H1 (cell line): ENCODE data around the gene FKBP8. TPM values are rescaled to one million over a fixed set of nuclear protein-coding genes. Genes with fewer than 3 reads are reported as not detected.

Experiments used
- CTCF ChIA-PET: fragments of 300-600 bp; sonication (Branson Sonifier 250); formaldehyde crosslinking; loops from one replicate; lab custom pipeline; 2021; ENCODE audit not compliant: partially characterized antibody; lab: Charles Lee
- POLR2A ChIA-PET: fragments of 300-600 bp; sonication (Branson Sonifier 250); formaldehyde crosslinking; loops from one replicate; lab custom pipeline; 2021; ENCODE audit warnings: inconsistent platforms; ENCODE audit not compliant: partially characterized antibody; lab: Charles Lee
- DNase-seq, 2 experiments: peaks; one replicate each; pipeline versions ENCODE4 v3.0.0 to v3.0.0-alpha.2; 2010 to 2022; ENCODE audit warnings: low spot score in 2 of 2, low read depth in 1 of 2, mixed read lengths in 1 of 2
- FAIRE-seq: peaks from 2 replicates; lab custom pipeline; 2011; peaks lifted over from hg19 to GRCh38; lab: Jason Lieb, UNC
- H2AFZ ChIP-seq: 2 replicates; pipeline ENCODE4 v1.8.1; 2012; ENCODE audit warnings: low read length, inconsistent platforms
- H2AK5ac ChIP-seq: 2 replicates; pipeline ENCODE4 v1.6.1; 2013; ENCODE audit warnings: low read depth, low read length
- H2BK120ac ChIP-seq: replicated peaks from 2 replicates; pipeline ENCODE3; 2013; ENCODE audit warnings: low read depth, low read length, inconsistent platforms
- H2BK12ac ChIP-seq: 2 replicates; pipeline ENCODE4 v1.6.1; 2013; ENCODE audit warnings: low read depth, low read length
- H2BK15ac ChIP-seq: 2 replicates; pipeline ENCODE4 v1.6.1; 2013; ENCODE audit warnings: low read length
- H2BK20ac ChIP-seq: 2 replicates; pipeline ENCODE4 v1.6.1; 2013; ENCODE audit warnings: low read length
- H2BK5ac ChIP-seq: 2 replicates; pipeline ENCODE4 v1.6.1; 2013; ENCODE audit warnings: low read depth, low read length
- H3K14ac ChIP-seq: 2 replicates; pipeline ENCODE4 v1.6.1; 2013; ENCODE audit warnings: inconsistent platforms; ENCODE audit not compliant: insufficient read length
- H3K18ac ChIP-seq: 2 replicates; pipeline ENCODE4 v1.6.1; 2013; ENCODE audit warnings: low read length; ENCODE audit errors: extremely low read depth
- H3K23ac ChIP-seq: 2 replicates; pipeline ENCODE4 v1.6.1; 2013; ENCODE audit warnings: inconsistent platforms; ENCODE audit not compliant: insufficient read length
- H3K23me2 ChIP-seq: 2 replicates; pipeline ENCODE4 v1.6.1; 2013; ENCODE audit warnings: low read depth, low read length
- H3K27ac ChIP-seq: 2 replicates; pipeline ENCODE4 v1.6.1; 2011; ENCODE audit warnings: low read depth, low read length, inconsistent platforms
- H3K27me3 ChIP-seq, 4 experiments: replicated peaks in 1 of 4; 1 replicate in 1 of 4; 2 replicates in 3 of 4; pipeline versions ENCODE4 v1.6.1 to v1.8.1; 2011 to 2013; ENCODE audit warnings: low read length in 3 of 4, mild to moderate bottlenecking in 3 of 4, inconsistent platforms in 2 of 4, mixed read lengths in 2 of 4, moderate library complexity in 1 of 4; ENCODE audit not compliant: control insufficient read depth in 3 of 4, insufficient read depth in 3 of 4; ENCODE audit errors: extremely low read depth in 1 of 4
- H3K36me3 ChIP-seq, 4 experiments: 2 replicates each; pipeline versions ENCODE4 v1.6.1 to v1.8.1; 2011 to 2013; ENCODE audit warnings: mild to moderate bottlenecking in 4 of 4, low read length in 3 of 4, moderate library complexity in 2 of 4, control low read depth in 1 of 4, inconsistent platforms in 1 of 4; ENCODE audit not compliant: insufficient read depth in 4 of 4, control insufficient read depth in 2 of 4
- H3K4ac ChIP-seq: replicated peaks from 2 replicates; pipeline ENCODE3; 2013; ENCODE audit warnings: low read length, low read depth, mixed read lengths, inconsistent platforms; ENCODE audit not compliant: insufficient read length
- H3K4me1 ChIP-seq, 4 experiments: replicated peaks in 1 of 4; 1 replicate in 1 of 4; 2 replicates in 3 of 4; pipeline versions ENCODE4 v1.6.1 to v1.8.1; 2011 to 2013; ENCODE audit warnings: low read length in 3 of 4, inconsistent platforms in 2 of 4, mixed read lengths in 1 of 4; ENCODE audit not compliant: insufficient read depth in 4 of 4, control insufficient read depth in 3 of 4
- H3K4me2 ChIP-seq, 2 experiments: 2 replicates each; pipeline versions ENCODE4 v1.6.1 to v1.8.1; 2011 to 2013; ENCODE audit warnings: low read depth in 2 of 2, low read length in 2 of 2, control low read depth in 1 of 2, inconsistent platforms in 1 of 2, mild to moderate bottlenecking in 1 of 2; ENCODE audit not compliant: insufficient read depth in 1 of 2
- H3K4me3 ChIP-seq, 4 experiments: fragments of 200-600, 300-600 bp in 1 of 4; sonication (generic), shearing (Covaris generic), sonication (Bioruptor Twin) in 1 of 4; 2 replicates each; pipeline versions ENCODE4 v1.5.1 to v1.8.1; 2011 to 2016; ENCODE audit warnings: low read length in 4 of 4, low read depth in 3 of 4, control low read depth in 2 of 4, inconsistent platforms in 2 of 4, mild to moderate bottlenecking in 2 of 4, mixed read lengths in 1 of 4, moderate library complexity in 1 of 4; ENCODE audit not compliant: insufficient read depth in 2 of 4; ENCODE audit errors: extremely low read depth in 1 of 4
- H3K56ac ChIP-seq: replicated peaks from 2 replicates; pipeline ENCODE3; 2013; ENCODE audit warnings: low read depth, mild to moderate bottlenecking, mixed read lengths, low read length, inconsistent platforms; ENCODE audit not compliant: insufficient read length
- H3K79me1 ChIP-seq: 2 replicates; pipeline ENCODE4 v1.6.1; 2013; ENCODE audit warnings: low read depth, low read length, control low read depth
- H3K79me2 ChIP-seq, 2 experiments: 2 replicates each; pipeline versions ENCODE4 v1.6.1 to v1.8.1; 2012 to 2013; ENCODE audit warnings: low read length in 2 of 2, mild to moderate bottlenecking in 2 of 2, inconsistent platforms in 1 of 2; ENCODE audit not compliant: insufficient read depth in 2 of 2, control insufficient read depth in 1 of 2
- H3K9ac ChIP-seq, 4 experiments: replicated peaks in 1 of 4; 1 replicate in 1 of 4; 2 replicates in 3 of 4; pipeline versions ENCODE4 v1.6.1 to v1.8.1; 2011 to 2013; ENCODE audit warnings: low read depth in 3 of 4, low read length in 3 of 4, control low read depth in 2 of 4, mild to moderate bottlenecking in 2 of 4, moderate library complexity in 2 of 4, inconsistent platforms in 1 of 4; ENCODE audit errors: extremely low read depth in 1 of 4
- H3K9me3 ChIP-seq, 2 experiments: 2 replicates each; pipeline versions ENCODE4 v1.6.1 to v1.8.1; 2012 to 2013; ENCODE audit warnings: mild to moderate bottlenecking in 2 of 2, moderate library complexity in 2 of 2, control low read depth in 1 of 2, inconsistent platforms in 1 of 2, low read depth in 1 of 2, low read length in 1 of 2, mixed read lengths in 1 of 2; ENCODE audit not compliant: insufficient read depth in 2 of 2
- H4K20me1 ChIP-seq, 2 experiments: replicated peaks in 1 of 2; 2 replicates each; pipeline versions ENCODE3 to v1.8.1; 2011 to 2013; ENCODE audit warnings: inconsistent platforms in 2 of 2, low read length in 2 of 2, mild to moderate bottlenecking in 1 of 2; ENCODE audit not compliant: insufficient read depth in 2 of 2, control insufficient read depth in 1 of 2
- H4K5ac ChIP-seq: 2 replicates; pipeline ENCODE4 v1.6.1; 2013; ENCODE audit warnings: low read length, low read depth, mixed read lengths, inconsistent platforms; ENCODE audit not compliant: insufficient read length
- H4K8ac ChIP-seq: 2 replicates; pipeline ENCODE4 v1.8.0; 2013; ENCODE audit warnings: mild to moderate bottlenecking, moderate library complexity, low read length, inconsistent platforms; ENCODE audit not compliant: insufficient read depth; ENCODE audit errors: extremely low read depth
- H4K91ac ChIP-seq: replicated peaks from 2 replicates; pipeline ENCODE3; 2013; ENCODE audit warnings: low read length, mixed read lengths, inconsistent platforms; ENCODE audit not compliant: insufficient read length
- JUND ChIP-seq: IDR thresholded peaks from 2 replicates; pipeline ENCODE4 v1.6.1; 2011; ENCODE audit warnings: mild to moderate bottlenecking, improper control_type of control experiment, low read length
- RBBP5 ChIP-seq: IDR thresholded peaks from 2 replicates; pipeline ENCODE4 v1.7.1; 2012; ENCODE audit warnings: low read depth, mild to moderate bottlenecking, inconsistent platforms, low read length, moderate library complexity, borderline replicate concordance
- RXRA ChIP-seq: IDR thresholded peaks from 2 replicates; pipeline ENCODE4 v1.6.1; 2011; ENCODE audit warnings: low read depth, mild to moderate bottlenecking, low read length, moderate library complexity; ENCODE audit not compliant: insufficient read depth
- SP4 ChIP-seq: IDR thresholded peaks from 2 replicates; pipeline ENCODE4 v1.6.1; 2012; ENCODE audit warnings: low read length, inconsistent platforms
- TAF1 ChIP-seq: IDR thresholded peaks from 2 replicates; pipeline ENCODE4 v1.6.1; 2011; ENCODE audit warnings: mild to moderate bottlenecking, low read depth, low read length
- TBP ChIP-seq: IDR thresholded peaks from 2 replicates; pipeline ENCODE4 v1.6.1; 2011; ENCODE audit warnings: low read depth, low read length, improper control_type of control experiment
- WGBS, 2 experiments: shearing (Covaris generic) in 1 of 2; methylation state at CpG; one replicate each; pipeline versions ENCODE4 v1.1.6 to v1.1.7; 2013 to 2015; ENCODE audit warnings: low lambda C conversion rate in 2 of 2, mixed read lengths in 2 of 2, inconsistent platforms in 1 of 2, low coverage in 1 of 2, missing lambda C conversion rate in 1 of 2; ENCODE audit not compliant: insufficient replicate concordance in 2 of 2, insufficient coverage in 1 of 2, insufficient read length in 1 of 2; ENCODE audit errors: extremely low coverage in 1 of 2, missing lambda C conversion rate in 1 of 2; 5-methylcytosine and 5-hydroxymethylcytosine counted together
- polyA plus RNA-seq, 7 experiments: library from polyadenylated mRNA; depleted of rRNA in 3 of 7; stranded (reverse) in 5 of 7; unstranded in 2 of 7; fragments of >200 nt in 5 of 7; fragments of 200-250 nt in 2 of 7; gene quantifications; 1 replicate in 5 of 7; 2 replicates in 1 of 7; 4 replicates in 1 of 7; pipeline versions ENCODE4 v1.2.1 to v1.2.3, GENCODE V29; 2011 to 2013; ENCODE audit warnings: missing spikeins in 2 of 7, mixed read lengths in 2 of 7
- total RNA-seq: library from RNA; stranded (reverse); fragmentation: NEBNext Ultra II Directional; extraction: Animal tissue kit (Norgen Biotek cat#: 25700); gene quantifications from 2 replicates; pipeline ENCODE4 v1.2.1, GENCODE V29; 2021
- TF ChIP-seq, protein P1 (sequence below): IDR thresholded peaks from 2 replicates; pipeline ENCODE4 v1.6.1; 2012; ENCODE audit warnings: inconsistent platforms

Gene FKBP8
- total and polyA plus RNA-seq, 2 of the 8 experiments (the other 6 are each of a cell fraction or from before 2014, with no cell fraction given), result 264 to 309 TPM

DNA sequence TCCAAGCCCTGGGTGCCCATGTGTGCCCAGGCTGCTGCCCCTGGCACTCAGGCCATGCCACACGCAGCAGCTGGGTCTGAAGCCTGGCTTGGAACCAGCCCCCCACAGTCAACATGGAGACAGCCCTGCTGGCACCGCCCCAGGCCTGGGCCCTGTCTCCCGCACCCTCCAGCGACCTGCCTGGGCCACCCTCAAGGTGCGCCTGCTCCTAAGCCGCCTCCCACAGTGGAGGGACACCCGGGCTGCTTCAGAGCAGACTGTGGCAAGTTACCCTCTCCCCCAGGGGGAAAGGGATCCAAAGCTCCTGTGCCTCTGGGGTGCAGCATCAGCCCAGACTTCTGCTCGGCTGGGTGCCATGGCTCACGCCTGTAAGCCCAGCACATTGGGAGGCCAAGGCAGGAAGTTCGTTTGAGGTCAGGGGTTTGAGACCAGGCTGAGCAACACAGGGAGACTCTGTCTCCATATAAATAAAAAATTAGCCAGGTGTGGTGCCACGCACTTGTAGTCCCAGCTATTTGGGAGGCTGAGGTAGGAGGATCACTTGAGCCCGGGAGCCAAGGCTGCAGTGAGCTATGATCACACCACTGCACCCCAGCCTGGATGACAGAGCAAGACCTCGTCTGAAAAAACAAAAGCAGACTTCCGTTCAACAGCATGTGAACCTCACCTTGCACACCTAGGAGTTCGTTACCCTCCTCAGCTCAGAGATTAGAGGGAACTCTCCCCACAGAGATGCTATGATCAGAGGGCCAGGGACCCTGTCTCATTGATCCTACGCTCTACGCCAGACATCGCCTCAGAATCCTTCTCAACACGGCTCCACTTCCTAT, 37.1 kb downstream of the FKBP8 start:
- Histone ChIP-seq H2BK12ac (no peak overlapping the region), H3K27ac (no peak overlapping the region), H2AFZ (no peak overlapping the region), H3K9ac (no peak overlapping the region; a peak in 1 of 7 replicates), H3K14ac (no peak overlapping the region), H4K5ac (no peak overlapping the region), H3K18ac (no peak overlapping the region), H3K4me2 (no peak overlapping the region), H3K36me3 (no peaks in the 10 kb centered on the region), H3K4me3 (no peak overlapping the region), H2BK15ac (no peak overlapping the region), H2AK5ac (no peak overlapping the region), H2BK120ac (no peak overlapping the region), H4K20me1 (peaks cover 14 to 48% of the 10 kb centered on the region in 2 experiments), H3K4me1 (no peaks in the 10 kb centered on the region; a peak in 1 of 7 replicates), H2BK5ac (no peak overlapping the region), H3K4ac (no peak overlapping the region), H3K27me3 (no peaks in the 10 kb centered on the region), H3K23ac (no peak overlapping the region), H4K8ac (no peak overlapping the region), H2BK20ac (no peak overlapping the region), H3K79me2 (peaks cover 0 to 54% of the 10 kb centered on the region in 2 experiments; a peak in 3 of 4 replicates), H3K23me2 (no peaks in the 10 kb centered on the region), H3K79me1 (peaks cover 29% of the 10 kb centered on the region), H3K9me3 (no peaks in the 10 kb centered on the region), H4K91ac (no peak overlapping the region), H3K56ac (no peak overlapping the region)
- no peak for DNase-seq
- ChIA-PET POLR2A (interaction anchor here (1.0 to 1.3 kb wide), 3 partner anchors 15 to 65 kb away, joined by 3 read pairs; no protein-coding TSS in a partner anchor), CTCF (interaction anchor here (0.9 to 32.9 kb wide), 11 partner anchors 10 to 255 kb away, joined by 3 to 458 read pairs (median 5); partner anchors contain the start of genes FKBP8 and REX1BD)
- 89% methylated on average over 19 of the region's 19 CpGs; no CpG with 5 or more reads in 1 of the 2 experiments for WGBS, 2 experiments
- no peak for FAIRE-seq
- TF ChIP-seq TAF1, result no peak
- no peak for TF ChIP-seq SP4
- TF ChIP-seq JUND, result no peak
- TF ChIP-seq, protein P1, sequence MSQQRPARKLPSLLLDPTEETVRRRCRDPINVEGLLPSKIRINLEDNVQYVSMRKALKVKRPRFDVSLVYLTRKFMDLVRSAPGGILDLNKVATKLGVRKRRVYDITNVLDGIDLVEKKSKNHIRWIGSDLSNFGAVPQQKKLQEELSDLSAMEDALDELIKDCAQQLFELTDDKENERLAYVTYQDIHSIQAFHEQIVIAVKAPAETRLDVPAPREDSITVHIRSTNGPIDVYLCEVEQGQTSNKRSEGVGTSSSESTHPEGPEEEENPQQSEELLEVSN, result no peak
- TF ChIP-seq RBBP5, result no peak
- no peak for TF ChIP-seq RXRA
- TF ChIP-seq TBP, result no peak
